PFSK-1 (cell line): Measurements from ENCODE around the gene ATP6V1G3.

ENCODE experiments used
- FOXP2 ChIP-seq: optimal IDR thresholded peaks from 2 replicates; pipeline ENCODE3; 2011; ENCODE audit warnings: borderline replicate concordance, control low read depth, inconsistent platforms; ENCODE audit not compliant: insufficient read depth; ENCODE audit errors: extremely low read length, extremely low read depth
- POLR2AphosphoS5 ChIP-seq: IDR thresholded peaks from 2 replicates; pipeline ENCODE4 v1.6.1; 2012; ENCODE audit warnings: low read depth, mild to moderate bottlenecking, control low read depth, low read length, moderate library complexity
- SIN3A ChIP-seq: IDR thresholded peaks from 2 replicates; pipeline ENCODE4 v1.6.1; 2012; ENCODE audit warnings: mild to moderate bottlenecking, low read length, moderate library complexity, borderline replicate concordance; ENCODE audit not compliant: insufficient read depth
- TAF1 ChIP-seq: IDR thresholded peaks from 2 replicates; pipeline ENCODE4 v1.6.1; 2012; ENCODE audit warnings: low read length, control low read depth, borderline replicate concordance; ENCODE audit not compliant: insufficient read depth
- TF ChIP-seq, protein P1 (sequence below), 2 experiments: IDR thresholded peaks; 2 replicates each; pipeline versions ENCODE4 v1.6.1 to v1.8.0; 2011 to 2012; ENCODE audit warnings: low read depth in 2 of 2, low read length in 2 of 2, control low read depth in 1 of 2, inconsistent platforms in 1 of 2, mild to moderate bottlenecking in 1 of 2, moderate library complexity in 1 of 2; ENCODE audit not compliant: insufficient read depth in 1 of 2

GRCh38 chr1:198529414-198529813 is 11.1 kb downstream of the ATP6V1G3 start:
- no peak for TF ChIP-seq SIN3A
- TF ChIP-seq TAF1: no peak
- TF ChIP-seq POLR2AphosphoS5: no peak
- TF ChIP-seq, protein P1, sequence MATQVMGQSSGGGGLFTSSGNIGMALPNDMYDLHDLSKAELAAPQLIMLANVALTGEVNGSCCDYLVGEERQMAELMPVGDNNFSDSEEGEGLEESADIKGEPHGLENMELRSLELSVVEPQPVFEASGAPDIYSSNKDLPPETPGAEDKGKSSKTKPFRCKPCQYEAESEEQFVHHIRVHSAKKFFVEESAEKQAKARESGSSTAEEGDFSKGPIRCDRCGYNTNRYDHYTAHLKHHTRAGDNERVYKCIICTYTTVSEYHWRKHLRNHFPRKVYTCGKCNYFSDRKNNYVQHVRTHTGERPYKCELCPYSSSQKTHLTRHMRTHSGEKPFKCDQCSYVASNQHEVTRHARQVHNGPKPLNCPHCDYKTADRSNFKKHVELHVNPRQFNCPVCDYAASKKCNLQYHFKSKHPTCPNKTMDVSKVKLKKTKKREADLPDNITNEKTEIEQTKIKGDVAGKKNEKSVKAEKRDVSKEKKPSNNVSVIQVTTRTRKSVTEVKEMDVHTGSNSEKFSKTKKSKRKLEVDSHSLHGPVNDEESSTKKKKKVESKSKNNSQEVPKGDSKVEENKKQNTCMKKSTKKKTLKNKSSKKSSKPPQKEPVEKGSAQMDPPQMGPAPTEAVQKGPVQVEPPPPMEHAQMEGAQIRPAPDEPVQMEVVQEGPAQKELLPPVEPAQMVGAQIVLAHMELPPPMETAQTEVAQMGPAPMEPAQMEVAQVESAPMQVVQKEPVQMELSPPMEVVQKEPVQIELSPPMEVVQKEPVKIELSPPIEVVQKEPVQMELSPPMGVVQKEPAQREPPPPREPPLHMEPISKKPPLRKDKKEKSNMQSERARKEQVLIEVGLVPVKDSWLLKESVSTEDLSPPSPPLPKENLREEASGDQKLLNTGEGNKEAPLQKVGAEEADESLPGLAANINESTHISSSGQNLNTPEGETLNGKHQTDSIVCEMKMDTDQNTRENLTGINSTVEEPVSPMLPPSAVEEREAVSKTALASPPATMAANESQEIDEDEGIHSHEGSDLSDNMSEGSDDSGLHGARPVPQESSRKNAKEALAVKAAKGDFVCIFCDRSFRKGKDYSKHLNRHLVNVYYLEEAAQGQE (IDR thresholded peaks at IDR 0.05; ENCODE audit: insufficient read depth in 1 of 2, low read depth in 2 of 2, low read length in 2 of 2): no peak
- no peak for TF ChIP-seq FOXP2
